Mononuclear cell (primary cell): ENCODE measurements around the gene OLFM2. TPM values are rescaled to one million over a fixed set of nuclear protein-coding genes. Genes with fewer than 3 reads are reported as not detected.

ENCODE experiments used
- H3K27me3 ChIP-seq: 2 replicates; pipeline ENCODE4 v1.6.0; 2011; ENCODE audit warnings: low read length, control low read depth; ENCODE audit not compliant: insufficient read depth
- H3K4me1 ChIP-seq: 2 replicates; pipeline ENCODE4 v1.5.1; 2011; ENCODE audit warnings: mild to moderate bottlenecking, low read length, control low read depth; ENCODE audit not compliant: insufficient read depth
- H3K4me3 ChIP-seq: 2 replicates; pipeline ENCODE4 v1.5.1; 2011; ENCODE audit warnings: mild to moderate bottlenecking, low read length, moderate library complexity
- H3K9me3 ChIP-seq: 2 replicates; pipeline ENCODE4 v1.5.1; 2011; ENCODE audit warnings: low read depth, mild to moderate bottlenecking, control low read depth, low read length
- total RNA-seq: library from RNA; depleted of rRNA; stranded (reverse); fragments of >200 nt; gene quantifications from one replicate; pipeline ENCODE4 v1.2.3, GENCODE V29; 2012

The OLFM2 gene
- total RNA-seq, result 1.3 TPM

- no peaks in the 10 kb centered on the region for H3K4me1 ChIP-seq
- peaks cover 27% of the 10 kb centered on the region for H3K27me3 ChIP-seq
- H3K4me3 ChIP-seq, result no peak within 1 kb of the TSS
- no peaks in the 10 kb centered on the region for H3K9me3 ChIP-seq
Observed at GRCh38 chr19:9936326-9937000, at the start of gene OLFM2. Gene OLFM2, minus strand, starts transcription at chr19:9936515. Its CDS starts 149 bp downstream, at chr19:9936366.

GRCh38 chr19:9981406-9982260 is 45.3 kb upstream of the OLFM2 start:
- Histone ChIP-seq H3K4me1 (no peaks in the 10 kb centered on the region), H3K9me3 (no peaks in the 10 kb centered on the region), H3K27me3 (no peaks in the 10 kb centered on the region), H3K4me3 (no peak overlapping the region)

GRCh38 chr19:9972103-9972502 is 35.8 kb upstream of the OLFM2 start:
- Histone ChIP-seq H3K27me3 (peaks cover 2% of the 10 kb centered on the region), H3K4me1 (no peaks in the 10 kb centered on the region), H3K4me3 (no peak overlapping the region), H3K9me3 (no peaks in the 10 kb centered on the region)

DNA sequence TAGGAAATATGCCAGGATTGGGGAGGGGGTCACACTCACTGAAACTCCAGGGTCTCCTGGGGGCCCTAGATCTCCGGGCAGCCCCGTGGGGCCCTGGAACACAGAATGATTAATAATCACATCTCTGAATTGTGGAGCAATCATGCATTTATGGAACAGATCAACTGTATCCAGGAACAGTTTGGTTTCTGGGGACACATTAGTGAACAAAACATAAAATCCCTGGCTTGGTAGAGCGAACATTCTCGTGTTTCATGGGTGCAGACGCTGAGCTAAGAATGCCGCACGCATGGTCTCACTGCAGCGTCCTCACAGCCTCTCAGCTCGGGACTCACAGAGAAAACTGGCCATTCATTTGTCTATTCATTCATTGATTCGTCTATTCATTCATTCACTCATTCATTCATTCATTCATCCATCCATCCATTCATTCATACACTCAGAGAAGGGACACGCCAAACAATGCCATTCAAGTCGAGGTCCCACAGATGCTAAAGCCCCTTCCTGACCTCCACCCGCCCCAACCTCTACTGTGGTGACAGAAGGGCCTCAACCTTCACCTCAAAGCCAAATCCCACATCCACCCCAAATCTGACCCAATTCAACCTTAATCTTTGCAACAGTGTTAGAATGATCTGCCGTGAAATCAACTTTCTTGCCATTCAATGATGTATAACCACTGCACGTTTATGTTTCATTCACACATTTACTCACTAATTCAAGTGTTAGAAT is 35.0 kb upstream of the OLFM2 start:
- Histone ChIP-seq H3K27me3 (peaks cover 4% of the 10 kb centered on the region), H3K4me1 (no peaks in the 10 kb centered on the region), H3K4me3 (no peak overlapping the region), H3K9me3 (no peaks in the 10 kb centered on the region)

- H3K9me3 ChIP-seq, result no peaks in the 10 kb centered on the region
- H3K4me3 ChIP-seq, result no peak overlapping the region
- no peaks in the 10 kb centered on the region for H3K4me1 ChIP-seq
- peaks cover 10% of the 10 kb centered on the region for H3K27me3 ChIP-seq
Observed at GRCh38 chr19:9970481-9970880, 34.2 kb upstream of the OLFM2 start.

GRCh38 chr19:9969688-9969975 is 33.3 kb upstream of the OLFM2 start:
- Histone ChIP-seq H3K4me1 (no peaks in the 10 kb centered on the region), H3K27me3 (peaks cover 10% of the 10 kb centered on the region), H3K9me3 (no peaks in the 10 kb centered on the region), H3K4me3 (no peak overlapping the region)

GRCh38 chr19:9968820-9969687 is 32.7 kb upstream of the OLFM2 start:
- H3K27me3 ChIP-seq, result peaks cover 10% of the 10 kb centered on the region

DNA sequence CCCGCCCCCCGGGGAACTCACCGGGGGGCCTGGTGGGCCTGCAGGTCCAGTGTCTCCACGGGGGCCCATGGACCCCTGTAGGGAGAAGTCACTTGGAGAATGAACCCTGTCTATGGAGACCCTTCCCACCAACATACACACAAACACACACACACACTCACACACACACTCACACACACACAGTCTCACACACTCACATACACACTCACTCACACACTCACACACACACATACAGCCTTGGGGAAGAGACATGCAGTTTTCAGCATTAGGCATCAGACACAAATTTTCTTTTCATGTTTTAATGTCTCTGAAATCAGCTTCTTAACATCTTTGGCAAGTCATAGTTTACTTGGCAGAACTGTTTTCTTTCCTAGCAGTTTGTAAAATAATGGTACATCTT is 31.0 kb upstream of the OLFM2 start:
- H3K9me3 ChIP-seq, result no peaks in the 10 kb centered on the region
- H3K27me3 ChIP-seq, result peaks cover 10% of the 10 kb centered on the region
- no peaks in the 10 kb centered on the region for H3K4me1 ChIP-seq
- H3K4me3 ChIP-seq, result no peak overlapping the region

More at GRCh38 chr19:9968820-9969687, 32.7 kb upstream of the OLFM2 start:
- Histone ChIP-seq H3K4me1 (no peaks in the 10 kb centered on the region), H3K9me3 (no peaks in the 10 kb centered on the region), H3K4me3 (no peak overlapping the region)

- no peaks in the 10 kb centered on the region for H3K9me3 ChIP-seq
- H3K4me3 ChIP-seq, result no peak overlapping the region
- H3K27me3 ChIP-seq, result peaks cover 10% of the 10 kb centered on the region
- H3K4me1 ChIP-seq, result no peaks in the 10 kb centered on the region
Observed at GRCh38 chr19:9966448-9966847, 30.1 kb upstream of the OLFM2 start.

DNA sequence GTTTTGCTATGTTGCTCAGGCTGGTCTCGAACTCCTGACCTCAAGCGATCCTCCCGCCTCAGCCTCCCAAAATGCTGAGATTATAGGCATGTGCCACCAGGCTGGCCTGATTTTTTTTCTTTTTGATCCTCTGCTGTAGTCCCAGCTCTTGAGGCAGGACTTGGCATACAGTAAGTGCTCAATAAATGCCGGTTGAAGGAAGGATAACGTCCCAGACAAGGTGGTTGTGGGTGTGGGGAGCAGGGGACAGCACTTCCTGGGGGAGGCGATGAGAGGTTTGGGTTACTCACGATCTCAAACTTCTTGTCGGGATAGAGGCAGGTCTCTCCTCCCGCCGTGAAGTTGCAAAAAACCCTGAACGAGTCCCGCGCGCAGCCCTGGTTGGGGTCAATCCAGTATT is 29.7 kb upstream of the OLFM2 start:
- no peaks in the 10 kb centered on the region for H3K9me3 ChIP-seq
- H3K4me1 ChIP-seq, result no peaks in the 10 kb centered on the region
- peaks cover 10% of the 10 kb centered on the region for H3K27me3 ChIP-seq
- H3K4me3 ChIP-seq, result no peak overlapping the region

- Histone ChIP-seq H3K4me1 (no peaks in the 10 kb centered on the region), H3K27me3 (peaks cover 10% of the 10 kb centered on the region), H3K9me3 (no peaks in the 10 kb centered on the region), H3K4me3 (no peak overlapping the region)
Observed at GRCh38 chr19:9962623-9963290, 26.4 kb upstream of the OLFM2 start.

GRCh38 chr19:9961103-9961502 is 24.8 kb upstream of the OLFM2 start:
- Histone ChIP-seq H3K4me3 (no peak overlapping the region), H3K27me3 (peaks cover 5% of the 10 kb centered on the region), H3K4me1 (no peaks in the 10 kb centered on the region), H3K9me3 (no peaks in the 10 kb centered on the region)

- no peaks in the 10 kb centered on the region for H3K27me3 ChIP-seq
- no peaks in the 10 kb centered on the region for H3K9me3 ChIP-seq
- no peaks in the 10 kb centered on the region for H3K4me1 ChIP-seq
- no peak overlapping the region for H3K4me3 ChIP-seq
Observed at GRCh38 chr19:9958379-9958821, 22.1 kb upstream of the OLFM2 start.

DNA sequence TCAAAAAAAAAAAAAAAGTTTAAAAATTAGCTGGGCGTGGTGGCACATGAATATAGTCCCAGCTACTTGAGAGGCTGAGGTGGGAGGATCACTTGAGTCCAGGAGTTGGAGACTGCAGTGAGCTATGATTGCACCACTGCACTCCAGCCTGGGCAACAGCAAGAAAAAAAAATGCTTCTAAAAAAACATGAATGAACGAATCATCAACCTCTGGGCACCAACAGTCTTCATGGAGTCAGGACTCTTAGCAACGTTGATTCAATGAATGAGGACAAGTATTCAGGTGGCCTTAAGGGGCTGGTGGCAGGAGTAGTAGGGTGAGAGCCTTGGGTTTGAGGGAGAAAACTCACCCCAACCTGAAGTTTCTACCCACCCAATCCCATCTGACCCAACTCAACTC is 20.6 kb upstream of the OLFM2 start:
- no peaks in the 10 kb centered on the region for H3K9me3 ChIP-seq
- H3K4me3 ChIP-seq, result no peak overlapping the region
- no peaks in the 10 kb centered on the region for H3K27me3 ChIP-seq
- H3K4me1 ChIP-seq, result no peaks in the 10 kb centered on the region
